Keratinocyte (primary cell): ENCODE measurements around the gene RAB11FIP4. TPM values are rescaled to one million over a fixed set of nuclear protein-coding genes. Genes with fewer than 3 reads are reported as not detected.

ENCODE experiments used
- DNase-seq: peaks from one replicate; pipeline ENCODE4 v3.0.0-alpha.2; 2011; ENCODE audit warnings: low read depth, missing footprints, low spot score
- FAIRE-seq: peaks from 2 replicates; lab custom pipeline; 2011; peaks lifted over from hg19 to GRCh38; lab: Jason Lieb, UNC
- H2AFZ ChIP-seq: 2 replicates; pipeline ENCODE4 v1.6.0; 2012; ENCODE audit warnings: low read length, control low read depth, inconsistent platforms; ENCODE audit not compliant: control insufficient read depth
- H3K27ac ChIP-seq: 2 replicates; pipeline ENCODE4 v1.5.1; 2011; ENCODE audit warnings: low read length; ENCODE audit not compliant: control insufficient read depth, insufficient read depth
- H3K27me3 ChIP-seq: 3 replicates; pipeline ENCODE4 v1.6.0; 2011; ENCODE audit warnings: low read length; ENCODE audit not compliant: control insufficient read depth, insufficient read depth; ENCODE audit errors: extremely low read depth
- H3K36me3 ChIP-seq, 2 experiments: 2 replicates in 1 of 2; 3 replicates in 1 of 2; pipeline ENCODE4 v1.5.1; 2011; ENCODE audit warnings: low read length in 2 of 2, mild to moderate bottlenecking in 1 of 2; ENCODE audit not compliant: control insufficient read depth in 2 of 2, insufficient read depth in 2 of 2; ENCODE audit errors: extremely low read depth in 1 of 2
- H3K4me1 ChIP-seq: 3 replicates; pipeline ENCODE4 v1.5.1; 2011; ENCODE audit warnings: low read length; ENCODE audit not compliant: control insufficient read depth, insufficient read depth; ENCODE audit errors: extremely low read depth
- H3K4me2 ChIP-seq: 3 replicates; pipeline ENCODE4 v1.6.0; 2011; ENCODE audit warnings: low read depth, low read length; ENCODE audit not compliant: control insufficient read depth, insufficient read depth; ENCODE audit errors: extremely low read depth
- H3K4me3 ChIP-seq, 3 experiments: fragments of 200-600 bp in 1 of 3; sonication (generic) in 1 of 3; 2 replicates in 2 of 3; 3 replicates in 1 of 3; pipeline ENCODE4 v1.5.1; 2011 to 2016; ENCODE audit warnings: low read length in 3 of 3, mild to moderate bottlenecking in 3 of 3, control low read depth in 2 of 3, inconsistent platforms in 1 of 3, low read depth in 1 of 3, mixed read lengths in 1 of 3, mixed run types in 1 of 3, moderate library complexity in 1 of 3; ENCODE audit not compliant: control insufficient read depth in 2 of 3, insufficient read depth in 2 of 3; ENCODE audit errors: extremely low read depth in 1 of 3
- H3K79me2 ChIP-seq: 2 replicates; pipeline ENCODE4 v1.6.0; 2012; ENCODE audit warnings: low read length; ENCODE audit not compliant: control insufficient read depth, insufficient read depth
- H3K9ac ChIP-seq: 3 replicates; pipeline ENCODE4 v1.6.0; 2011; ENCODE audit warnings: low read length; ENCODE audit not compliant: control insufficient read depth, insufficient read depth; ENCODE audit errors: extremely low read depth
- H3K9me1 ChIP-seq: 3 replicates; pipeline ENCODE4 v1.6.0; 2011; ENCODE audit warnings: low read length; ENCODE audit not compliant: control insufficient read depth, insufficient read depth; ENCODE audit errors: extremely low read depth
- H3K9me3 ChIP-seq: 2 replicates; pipeline ENCODE4 v1.5.1; 2012; ENCODE audit warnings: low read depth, low read length; ENCODE audit not compliant: control insufficient read depth
- H4K20me1 ChIP-seq: 3 replicates; pipeline ENCODE4 v1.6.0; 2011; ENCODE audit warnings: low read length; ENCODE audit not compliant: control insufficient read depth, insufficient read depth; ENCODE audit errors: extremely low read depth
- CTCF ChIP-seq, 3 experiments: IDR thresholded peaks in 1 of 3; conservative IDR thresholded peaks in 1 of 3; optimal IDR thresholded peaks in 1 of 3; 2 replicates in 2 of 3; 3 replicates in 1 of 3; pipeline versions ENCODE3 to v1.5.1; 2011; ENCODE audit warnings: low read length in 3 of 3, mild to moderate bottlenecking in 3 of 3, moderate library complexity in 2 of 3, control low read depth in 1 of 3, inconsistent platforms in 1 of 3; ENCODE audit not compliant: insufficient read depth in 2 of 3; ENCODE audit errors: extremely low read depth in 1 of 3
- EZH2 ChIP-seq: IDR thresholded peaks from one replicate; pipeline ENCODE4 v1.6.1; 2012; ENCODE audit warnings: inconsistent platforms, mild to moderate bottlenecking, low read length, moderate library complexity
- dilution Hi-C: fragments of 300-500 bp; cut with MboI; formaldehyde crosslinking; loops from one replicate; pipeline ENCODE4 v1.7.0; 2020; ENCODE audit warnings: low sequenced_read_pairs; ENCODE audit not compliant: extremely low pct_ligation_motif_present
- polyA plus RNA-seq, 5 experiments: library from polyadenylated mRNA; depleted of rRNA in 3 of 5; stranded (reverse) in 3 of 5; stranded (forward) in 1 of 5; unstranded in 1 of 5; fragments of >200 nt; gene quantifications; 1 replicate in 1 of 5; 2 replicates in 3 of 5; 3 replicates in 1 of 5; pipeline versions ENCODE4 v1.2.1 to v1.2.3, GENCODE V29; 2011 to 2012; ENCODE audit warnings: missing spikeins in 2 of 5, low read depth in 1 of 5, low replicate concordance in 1 of 5

The RAB11FIP4 gene
- polyA plus RNA-seq, 1 donor (not counting 4 experiments of a cell fraction or from before 2014, with no cell fraction given): 9.1 TPM

- peaks cover 17% of the 10 kb centered on the region for H3K4me1 ChIP-seq
- no peak overlapping the region for H3K27ac ChIP-seq
- no peak overlapping the region for H2AFZ ChIP-seq
- no peaks in the 10 kb centered on the region for H4K20me1 ChIP-seq
- no peaks in the 10 kb centered on the region for H3K79me2 ChIP-seq
- H3K36me3 ChIP-seq: peaks cover 0 to 3% of the 10 kb centered on the region in 2 experiments
- no peaks in the 10 kb centered on the region for H3K9me1 ChIP-seq
- no peak overlapping the region for H3K9ac ChIP-seq
- H3K9me3 ChIP-seq: no peaks in the 10 kb centered on the region
- H3K4me3 ChIP-seq: no peak overlapping the region
- H3K4me2 ChIP-seq: no peak overlapping the region
- TF ChIP-seq EZH2 (no peak), CTCF (optimal IDR thresholded peaks at IDR 0.05 in 1 of 3, IDR thresholded peaks at IDR 0.05 in 1 of 3, conservative IDR thresholded peaks at IDR 0.05 in 1 of 3; ENCODE audit: extremely low read depth in 1 of 3, insufficient read depth in 2 of 3, low read length in 3 of 3) (no peak)
- no peak for FAIRE-seq
- H3K27me3 ChIP-seq: no peaks in the 10 kb centered on the region
- DNase-seq: no peak
- dilution Hi-C loops: no loop called here
These were observed 122.4 kb downstream of the RAB11FIP4 start for GRCh38 chr17:31513731-31514427.

GRCh38 chr17:31515267-31515666 is 123.8 kb downstream of the RAB11FIP4 start:
- H3K9ac ChIP-seq: no peak overlapping the region
- FAIRE-seq: no peak
- dilution Hi-C loops: no loop called here

More at GRCh38 chr17:31515267-31515666, 123.8 kb downstream of the RAB11FIP4 start:
- no peak for DNase-seq
- peak overlapping the region; percentile 16 for H3K4me2 ChIP-seq
- TF ChIP-seq EZH2 (no peak), CTCF (optimal IDR thresholded peaks at IDR 0.05 in 1 of 3, IDR thresholded peaks at IDR 0.05 in 1 of 3, conservative IDR thresholded peaks at IDR 0.05 in 1 of 3; ENCODE audit: extremely low read depth in 1 of 3, insufficient read depth in 2 of 3, low read length in 3 of 3) (no peak)
- H3K36me3 ChIP-seq: no peaks in the 10 kb centered on the region
- no peaks in the 10 kb centered on the region for H3K27me3 ChIP-seq
- H4K20me1 ChIP-seq: no peaks in the 10 kb centered on the region
- H3K9me3 ChIP-seq: no peaks in the 10 kb centered on the region
- H2AFZ ChIP-seq: no peak overlapping the region
- H3K4me1 ChIP-seq: peaks cover 7% of the 10 kb centered on the region
- no peaks in the 10 kb centered on the region for H3K79me2 ChIP-seq
- no peak overlapping the region for H3K27ac ChIP-seq
- no peak overlapping the region for H3K4me3 ChIP-seq
- H3K9me1 ChIP-seq: no peaks in the 10 kb centered on the region
